H1 (cell line): ENCODE data around the gene TOMM7.

Source experiments
- EP300 ChIP-seq, 2 experiments: IDR thresholded peaks; 1 replicate in 1 of 2; 2 replicates in 1 of 2; pipeline ENCODE4 v1.6.1; 2011 to 2012; ENCODE audit warnings: low read depth in 2 of 2, low read length in 2 of 2, mild to moderate bottlenecking in 2 of 2, borderline replicate concordance in 1 of 2, inconsistent platforms in 1 of 2, moderate library complexity in 1 of 2
- EZH2 ChIP-seq: fragments of 200-600 bp; sonication (generic); IDR thresholded peaks from 2 replicates; pipeline ENCODE4 v1.7.1; 2012; ENCODE audit warnings: low read depth, mild to moderate bottlenecking, moderate library complexity, low read length, inconsistent platforms; ENCODE audit not compliant: severe bottlenecking
- KDM1A ChIP-seq: fragments of 200-600, 300-600 bp; sonication (generic); IDR thresholded peaks from 2 replicates; pipeline ENCODE4 v1.7.1; 2016; ENCODE audit warnings: mild to moderate bottlenecking, low read length, borderline replicate concordance
- POLR2A ChIP-seq, 2 experiments: IDR thresholded peaks; 1 replicate in 1 of 2; 2 replicates in 1 of 2; pipeline ENCODE4 v1.6.1; 2011; ENCODE audit warnings: low read depth in 2 of 2, low read length in 2 of 2, mild to moderate bottlenecking in 2 of 2; ENCODE audit errors: control extremely low read depth in 1 of 2
- RBBP5 ChIP-seq: IDR thresholded peaks from 2 replicates; pipeline ENCODE4 v1.7.1; 2012; ENCODE audit warnings: low read depth, mild to moderate bottlenecking, inconsistent platforms, low read length, moderate library complexity, borderline replicate concordance
- SP1 ChIP-seq: IDR thresholded peaks from 2 replicates; pipeline ENCODE4 v1.6.1; 2011; ENCODE audit warnings: low read depth, low read length
- SP2 ChIP-seq: IDR thresholded peaks from 2 replicates; pipeline ENCODE4 v1.6.1; 2012; ENCODE audit warnings: mild to moderate bottlenecking, low read length, inconsistent platforms
- TCF12 ChIP-seq: IDR thresholded peaks from 2 replicates; pipeline ENCODE4 v1.6.1; 2011; ENCODE audit warnings: low read depth, mild to moderate bottlenecking, low read length
- TEAD4 ChIP-seq: IDR thresholded peaks from 2 replicates; pipeline ENCODE4 v1.6.1; 2012; ENCODE audit warnings: low read depth, low read length, inconsistent platforms, mixed read lengths
- ZNF274 ChIP-seq: IDR thresholded peaks from 2 replicates; pipeline ENCODE4 v1.7.0; 2012; ENCODE audit warnings: low read length, borderline replicate concordance; ENCODE audit errors: extremely low read depth
- TF ChIP-seq, protein P1 (sequence below): IDR thresholded peaks from 2 replicates; pipeline ENCODE4 v1.6.1; 2012; ENCODE audit warnings: inconsistent platforms
- TF ChIP-seq, protein P2 (sequence below), 3 experiments: IDR thresholded peaks; 1 replicate in 2 of 3; 2 replicates in 1 of 3; pipeline versions ENCODE4 v1.5.1 to v1.6.1; 2011; ENCODE audit warnings: low read length in 3 of 3, mild to moderate bottlenecking in 3 of 3, inconsistent platforms in 2 of 3, low read depth in 1 of 3, moderate library complexity in 1 of 3; ENCODE audit not compliant: insufficient read depth in 1 of 3; ENCODE audit errors: control extremely low read depth in 1 of 3

GRCh38 chr7:22771194-22771871, 51.3 kb downstream of the TOMM7 start:
- TF ChIP-seq RBBP5 (no peak), POLR2A (IDR thresholded peaks at IDR 0.05; ENCODE audit: control extremely low read depth in 1 of 2, low read depth in 2 of 2, low read length in 2 of 2) (no peak), KDM1A (no peak), ZNF274 (no peak), TCF12 (no peak), SP2 (no peak), EZH2 (no peak), SP1 (no peak), EP300 (IDR thresholded peaks at IDR 0.05; ENCODE audit: borderline replicate concordance in 1 of 2, low read depth in 2 of 2, low read length in 2 of 2) (no peak), TEAD4 (no peak)
- TF ChIP-seq, protein P1, sequence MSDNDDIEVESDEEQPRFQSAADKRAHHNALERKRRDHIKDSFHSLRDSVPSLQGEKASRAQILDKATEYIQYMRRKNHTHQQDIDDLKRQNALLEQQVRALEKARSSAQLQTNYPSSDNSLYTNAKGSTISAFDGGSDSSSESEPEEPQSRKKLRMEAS, result no peak
- TF ChIP-seq, protein P2, sequence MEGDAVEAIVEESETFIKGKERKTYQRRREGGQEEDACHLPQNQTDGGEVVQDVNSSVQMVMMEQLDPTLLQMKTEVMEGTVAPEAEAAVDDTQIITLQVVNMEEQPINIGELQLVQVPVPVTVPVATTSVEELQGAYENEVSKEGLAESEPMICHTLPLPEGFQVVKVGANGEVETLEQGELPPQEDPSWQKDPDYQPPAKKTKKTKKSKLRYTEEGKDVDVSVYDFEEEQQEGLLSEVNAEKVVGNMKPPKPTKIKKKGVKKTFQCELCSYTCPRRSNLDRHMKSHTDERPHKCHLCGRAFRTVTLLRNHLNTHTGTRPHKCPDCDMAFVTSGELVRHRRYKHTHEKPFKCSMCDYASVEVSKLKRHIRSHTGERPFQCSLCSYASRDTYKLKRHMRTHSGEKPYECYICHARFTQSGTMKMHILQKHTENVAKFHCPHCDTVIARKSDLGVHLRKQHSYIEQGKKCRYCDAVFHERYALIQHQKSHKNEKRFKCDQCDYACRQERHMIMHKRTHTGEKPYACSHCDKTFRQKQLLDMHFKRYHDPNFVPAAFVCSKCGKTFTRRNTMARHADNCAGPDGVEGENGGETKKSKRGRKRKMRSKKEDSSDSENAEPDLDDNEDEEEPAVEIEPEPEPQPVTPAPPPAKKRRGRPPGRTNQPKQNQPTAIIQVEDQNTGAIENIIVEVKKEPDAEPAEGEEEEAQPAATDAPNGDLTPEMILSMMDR (IDR thresholded peaks at IDR 0.05; ENCODE audit: control extremely low read depth in 1 of 3, insufficient read depth in 1 of 3, low read depth in 1 of 3, low read length in 3 of 3), result no peak
